ENCODE results near the gene IPO8.
"Not testable (repeated sequence)": the region's sequence is repeated elsewhere in the genome, so short reads cannot be mapped to it uniquely, and the experiment has no call there.

IPO8 gene

GRCh38 chr12:30691122-30691879, 4.4 kb downstream of the IPO8 start:
- DNase-seq (ENCODE audit: low read depth, low spot score) = peak; percentile 46

GRCh38 chr12:30687265-30687986, 8.2 kb downstream of the IPO8 start:
- DNase-seq (ENCODE audit: low read depth, low spot score) = peak; percentile 14

- DNase-seq (ENCODE audit: low read depth, low spot score) = no peak
These were observed 16.4 kb downstream of the IPO8 start for GRCh38 chr12:30679241-30679640.

DNA sequence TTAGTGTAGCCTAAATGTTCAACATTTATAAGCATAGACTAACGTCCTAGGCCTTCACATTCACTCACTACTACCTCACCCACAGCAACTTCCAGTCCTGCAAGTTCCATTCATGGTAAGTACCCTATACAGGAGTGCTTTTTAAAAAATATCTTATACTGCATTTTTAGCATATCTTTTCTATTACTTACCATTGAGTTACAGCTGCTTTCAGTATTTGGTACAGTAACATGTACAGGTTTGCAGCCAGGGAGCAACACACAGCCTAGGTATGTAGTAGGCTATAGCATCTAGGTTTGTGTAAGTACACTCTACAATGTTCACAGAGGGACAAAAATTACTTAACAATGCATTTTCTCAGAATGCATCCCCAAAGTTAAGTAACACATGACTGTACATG, 17.4 kb downstream of the IPO8 start:
- no peak for DNase-seq (ENCODE audit: low read depth, low spot score)

GRCh38 chr12:30661210-30661609, 34.5 kb downstream of the IPO8 start:
- no peak for DNase-seq (ENCODE audit: low read depth, low spot score)

- no peak for DNase-seq (ENCODE audit: low read depth, low spot score)
These were observed 43.5 kb downstream of the IPO8 start for GRCh38 chr12:30652034-30652696.

DNA sequence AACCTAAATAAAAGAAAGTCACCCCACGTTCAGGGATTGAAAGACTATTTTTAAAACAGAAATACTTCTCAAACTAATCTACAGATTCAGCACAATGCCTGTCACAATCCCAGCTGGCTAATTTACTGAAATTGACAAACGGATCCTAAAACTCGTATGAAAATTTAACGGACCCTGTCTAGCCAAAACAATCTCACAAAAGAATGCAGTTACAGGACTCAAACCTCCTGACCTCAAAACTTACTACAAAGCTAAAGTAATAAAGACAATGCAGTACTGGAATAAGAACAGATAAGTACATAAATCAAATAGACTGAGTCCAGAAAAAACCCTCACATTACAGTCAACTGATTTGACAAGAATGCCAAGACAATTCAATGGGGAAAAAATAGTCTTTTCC, 48.8 kb downstream of the IPO8 start:
- DNase-seq (ENCODE audit: low read depth, low spot score) = peak; percentile 10

- DNase-seq (ENCODE audit: low read depth, low spot score) = no peak
These were observed 52.3 kb downstream of the IPO8 start for GRCh38 chr12:30643366-30643765.

GRCh38 chr12:30640392-30640791, 55.3 kb downstream of the IPO8 start:
- DNase-seq (ENCODE audit: low read depth, low spot score) = no peak

- no peak for DNase-seq (ENCODE audit: low read depth, low spot score)
These were observed 60.3 kb downstream of the IPO8 start for GRCh38 chr12:30635385-30635784.

GRCh38 chr12:30631740-30632139, 63.9 kb downstream of the IPO8 start:
- no peak for DNase-seq (ENCODE audit: low read depth, low spot score)

DNA sequence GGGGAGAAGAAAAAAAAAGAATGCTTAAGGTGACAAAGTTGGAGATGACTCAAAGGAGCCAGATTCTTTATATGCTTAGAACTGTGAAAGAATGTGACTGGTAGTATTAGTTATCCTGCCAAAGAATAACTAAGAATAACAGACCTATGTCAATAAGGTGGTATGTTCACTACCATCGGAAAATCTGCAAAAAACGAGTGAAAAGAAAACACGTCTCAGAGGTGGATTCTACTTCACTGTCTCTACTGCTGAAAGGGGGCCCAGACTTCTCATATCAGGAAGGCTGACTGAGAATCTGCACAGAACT, 64.7 kb downstream of the IPO8 start:
- peak; percentile 27 for DNase-seq (ENCODE audit: low read depth, low spot score)

DNA sequence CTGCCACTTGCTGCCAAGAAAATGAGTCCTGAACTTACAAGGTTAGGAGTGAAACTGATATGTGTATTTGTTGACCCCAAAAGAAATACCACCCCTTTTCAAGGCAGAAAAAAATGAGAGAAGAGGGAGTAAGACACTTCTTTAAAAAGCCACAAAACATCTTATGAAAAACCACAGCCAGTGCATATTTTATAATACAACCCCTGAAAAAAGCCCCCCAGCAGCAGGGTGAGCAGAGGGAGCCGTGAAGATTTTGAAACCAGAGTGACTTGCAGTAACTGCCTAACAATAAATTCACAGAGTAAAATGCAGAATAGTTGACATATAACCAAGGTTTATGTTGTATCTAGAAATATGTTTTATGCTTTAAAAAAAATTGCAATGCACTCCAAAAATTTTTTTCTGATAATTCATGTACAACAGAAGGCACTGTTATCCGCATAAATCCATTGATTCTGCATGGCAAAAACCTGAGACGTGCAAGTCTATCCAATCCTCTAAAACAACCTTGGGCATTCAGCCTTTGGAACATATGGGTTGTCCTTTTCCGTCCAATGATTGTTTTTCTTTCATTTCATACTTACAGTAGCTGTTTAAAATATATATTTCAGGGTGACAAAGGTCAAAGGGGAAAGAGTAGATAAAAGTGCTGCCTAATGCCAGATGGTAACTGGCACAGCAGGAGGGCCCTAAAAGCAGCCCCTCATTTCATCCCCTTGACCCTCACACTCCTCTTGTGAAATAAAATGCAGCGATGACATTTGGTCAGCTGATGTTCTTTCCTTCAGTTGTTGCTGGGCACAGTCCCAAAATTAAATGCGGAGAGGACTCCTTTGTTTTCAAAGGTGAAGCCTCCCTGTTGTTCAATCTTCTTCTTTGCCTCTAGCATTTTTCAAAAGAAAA, 65.3 kb downstream of the IPO8 start:
- no peak for DNase-seq (ENCODE audit: low read depth, low spot score)

- no peak for DNase-seq (ENCODE audit: low read depth, low spot score)
These were observed 68.8 kb downstream of the IPO8 start for GRCh38 chr12:30626847-30627246.

DNA sequence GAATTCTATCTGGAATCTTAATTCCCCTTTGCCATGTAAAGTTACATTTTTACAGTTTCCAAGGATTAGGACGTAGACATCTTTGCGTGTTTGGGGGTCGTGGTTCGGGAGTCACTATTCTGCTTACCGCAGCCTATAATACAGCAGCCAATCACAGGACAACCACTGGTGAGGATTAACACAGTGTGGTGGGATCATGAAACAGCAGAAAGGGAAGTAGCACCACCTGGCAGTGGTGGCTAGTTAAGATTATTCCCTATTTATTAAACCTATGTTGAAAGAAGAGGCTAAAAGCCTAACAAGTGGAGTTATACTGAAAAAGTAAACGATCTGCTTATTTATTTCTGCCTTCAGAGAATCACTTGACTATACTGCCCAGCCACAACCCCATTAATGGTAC, 71.7 kb downstream of the IPO8 start:
- no peak for DNase-seq (ENCODE audit: low read depth, low spot score)

- no peak for DNase-seq (ENCODE audit: low read depth, low spot score)
These were observed 73.2 kb downstream of the IPO8 start for GRCh38 chr12:30622509-30622908.

DNA sequence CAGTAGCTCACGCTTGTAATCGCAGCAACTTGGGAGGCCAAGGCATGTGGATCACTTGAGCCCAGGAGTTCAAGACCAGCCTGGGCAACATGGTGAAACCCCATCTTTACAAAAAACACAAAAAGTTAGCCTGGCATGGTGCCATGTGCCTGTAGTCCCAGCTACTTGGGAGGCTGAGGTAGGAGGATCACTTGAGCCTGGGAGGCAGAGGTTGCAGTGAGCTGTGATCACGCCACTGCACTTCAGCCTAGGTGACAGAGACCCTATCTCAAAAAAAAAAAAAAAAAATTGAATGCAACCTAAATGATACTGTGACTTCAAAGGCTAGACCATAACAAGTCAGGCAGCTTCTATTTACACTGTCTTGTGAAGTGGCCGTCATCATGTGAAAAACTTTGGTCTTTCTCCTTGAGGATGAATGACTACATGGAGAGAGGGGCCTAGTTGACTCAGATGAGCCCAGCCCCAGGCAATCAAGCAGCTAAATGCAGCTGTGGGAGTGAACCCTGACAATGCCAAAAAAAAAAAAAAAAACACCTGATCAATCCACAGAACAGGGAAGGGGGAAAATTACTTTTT, 73.9 kb downstream of the IPO8 start:
- not testable (repeated sequence) for DNase-seq (ENCODE audit: low read depth, low spot score)

GRCh38 chr12:30617346-30618016, 78.2 kb downstream of the IPO8 start:
- DNase-seq (ENCODE audit: low read depth, low spot score) = no peak

- DNase-seq (ENCODE audit: low read depth, low spot score) = no peak
These were observed 81.6 kb downstream of the IPO8 start for GRCh38 chr12:30614031-30614430.

- DNase-seq (ENCODE audit: low read depth, low spot score) = peak; percentile 48
These were observed 82.4 kb downstream of the IPO8 start for GRCh38 chr12:30613119-30613830.

All from astrocyte of the hippocampus (primary cell).